Measurements from ENCODE around the gene APC2.

The APC2 gene

GRCh38 chr19:1446713-1447481 is 3.0 kb upstream of the APC2 start:
- DNase-seq (ENCODE audit: low read depth, low spot score), result no peak

- DNase-seq (ENCODE audit: low read depth, low spot score), result no peak
Measured at GRCh38 chr19:1447504-1447903, 2.4 kb upstream of the APC2 start.

- no peak for DNase-seq (ENCODE audit: low read depth, low spot score)
Measured at GRCh38 chr19:1447944-1448343, 2.0 kb upstream of the APC2 start.

DNA sequence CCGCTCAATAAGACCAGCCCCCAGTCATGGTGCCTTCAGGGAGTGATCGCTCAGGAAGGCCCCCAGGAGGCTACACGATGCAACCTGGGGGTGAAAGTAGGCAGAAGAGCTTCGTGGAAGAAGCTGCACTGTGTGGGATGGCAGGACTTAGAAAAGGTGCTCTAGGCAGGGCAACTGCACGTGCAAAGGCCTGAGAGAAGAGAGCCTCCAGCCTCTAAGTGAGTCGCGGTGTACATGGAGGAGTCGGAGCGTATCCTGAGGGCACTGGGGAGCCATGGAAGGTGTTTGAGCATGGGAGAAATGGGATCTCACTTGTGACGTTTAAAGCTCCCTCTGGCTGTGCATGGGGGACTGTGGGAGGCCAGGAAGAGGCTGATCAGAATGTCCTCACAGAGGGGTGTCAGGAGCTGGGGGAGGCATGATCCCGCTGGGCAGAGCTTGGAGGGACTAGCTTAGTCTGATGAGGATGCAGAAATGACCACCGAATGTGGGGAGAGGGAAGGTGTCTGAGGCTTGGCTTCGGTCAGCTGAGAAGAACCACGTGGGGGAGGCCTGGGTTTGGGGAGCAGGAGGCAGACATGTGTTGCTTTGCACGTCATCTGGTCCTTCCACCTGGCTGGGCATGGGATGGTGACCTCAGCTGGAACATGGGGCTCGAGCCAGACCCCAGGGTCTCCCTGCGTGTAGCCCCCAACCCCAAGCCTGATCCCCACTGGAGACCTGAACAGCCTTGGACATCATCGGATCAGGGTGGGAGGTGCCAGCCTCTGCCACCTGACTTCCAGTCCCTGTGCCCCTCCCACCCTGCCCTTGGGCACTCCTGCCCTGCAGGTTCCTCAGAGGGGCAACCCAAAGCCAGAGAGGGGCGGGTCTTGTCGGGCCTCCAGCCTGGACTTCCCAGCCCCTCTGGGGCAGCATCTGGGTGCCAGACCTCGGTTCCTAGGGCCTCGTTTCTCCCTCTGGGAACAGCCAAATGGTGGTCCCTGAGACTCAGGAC is 1.1 kb downstream of the APC2 start:
- no peak for DNase-seq (ENCODE audit: low read depth, low spot score)

- no peak for DNase-seq (ENCODE audit: low read depth, low spot score)
Measured at GRCh38 chr19:1451916-1452801, 2.2 kb downstream of the APC2 start.

DNA sequence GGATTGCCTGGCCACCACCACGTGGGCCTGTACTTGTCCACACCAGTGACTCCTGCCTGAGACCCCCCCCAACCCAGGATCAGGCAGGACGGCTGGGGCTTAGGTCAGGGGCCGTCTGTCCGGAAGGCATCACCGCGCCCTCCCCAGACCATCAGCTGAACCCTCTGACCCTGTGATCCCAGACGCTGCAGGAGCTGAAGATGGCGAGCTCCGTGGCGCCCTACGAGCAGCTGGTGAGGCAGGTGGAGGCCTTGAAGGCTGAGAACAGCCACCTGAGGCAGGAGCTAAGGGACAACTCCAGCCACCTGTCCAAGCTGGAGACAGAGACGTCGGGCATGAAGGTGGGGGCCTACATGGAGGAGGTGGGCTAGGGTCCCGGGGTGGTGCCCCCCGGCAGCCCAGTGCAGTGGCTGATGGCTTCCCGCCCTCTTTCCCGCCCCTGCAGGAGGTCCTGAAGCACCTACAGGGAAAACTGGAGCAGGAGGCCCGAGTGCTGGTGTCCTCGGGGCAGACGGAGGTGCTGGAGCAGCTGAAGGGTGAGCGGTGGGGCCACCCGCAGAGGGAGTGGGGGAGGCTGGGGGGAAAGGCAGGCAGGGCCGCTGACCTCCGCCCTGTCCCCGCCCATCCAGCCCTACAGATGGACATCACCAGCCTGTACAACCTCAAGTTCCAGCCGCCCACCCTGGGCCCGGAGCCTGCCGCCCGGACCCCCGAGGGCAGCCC is 3.0 kb downstream of the APC2 start:
- no peak for DNase-seq (ENCODE audit: low read depth, low spot score)

- DNase-seq (ENCODE audit: low read depth, low spot score), result no peak
Measured at GRCh38 chr19:1453525-1454364, 3.8 kb downstream of the APC2 start.

DNA sequence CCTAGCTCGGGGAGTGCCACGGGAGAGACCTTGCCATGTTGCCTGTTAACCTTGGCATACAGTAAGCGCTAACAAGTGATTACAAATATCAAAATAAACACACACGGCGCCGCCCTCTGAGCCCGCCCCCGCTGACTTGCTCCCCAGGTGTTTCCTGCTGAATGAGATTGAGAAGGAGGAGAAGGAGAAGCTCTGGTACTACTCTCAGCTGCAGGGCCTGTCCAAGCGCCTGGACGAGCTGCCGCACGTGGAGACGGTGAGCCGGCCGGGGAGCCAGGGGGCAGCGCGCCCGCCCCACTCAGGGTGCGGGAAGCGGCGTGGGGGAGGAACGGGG is 5.0 kb downstream of the APC2 start:
- DNase-seq (ENCODE audit: low read depth, low spot score), result no peak

DNA sequence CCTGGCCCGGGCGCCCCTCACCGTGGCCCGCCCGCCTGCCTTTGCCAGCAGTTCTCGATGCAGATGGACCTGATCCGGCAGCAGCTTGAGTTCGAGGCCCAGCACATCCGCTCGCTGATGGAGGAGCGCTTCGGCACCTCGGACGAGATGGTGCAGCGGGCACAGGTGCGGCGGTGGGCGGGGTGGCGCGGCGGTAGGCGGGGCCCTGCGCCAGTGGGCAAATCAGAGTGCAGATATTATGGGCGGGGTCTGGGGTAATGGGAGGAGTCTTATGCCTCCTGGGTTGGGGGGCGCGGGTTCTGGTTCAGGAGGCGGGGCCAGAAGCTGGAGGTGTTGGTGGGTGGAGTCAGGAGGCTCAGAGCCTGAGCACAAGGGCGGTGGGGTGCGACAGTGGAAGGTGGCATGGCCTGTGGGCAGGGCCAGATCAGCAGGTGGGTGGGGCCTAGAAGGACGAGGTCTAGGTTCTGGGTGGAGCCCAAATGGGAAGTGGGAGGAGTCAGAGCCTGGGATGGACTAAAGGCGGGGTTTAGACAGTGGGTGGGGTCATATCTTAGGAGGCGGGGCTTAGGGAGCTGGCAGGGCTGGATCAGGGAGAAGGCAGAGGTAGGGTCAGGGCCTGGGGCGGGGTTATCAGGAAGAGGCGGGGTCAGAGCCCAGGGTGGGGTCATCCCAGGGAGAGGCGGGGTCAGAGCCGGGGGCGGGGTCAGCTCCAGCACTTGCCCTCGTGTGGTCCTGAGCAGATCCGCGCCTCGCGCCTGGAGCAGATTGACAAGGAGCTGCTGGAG is 5.6 kb downstream of the APC2 start:
- no peak for DNase-seq (ENCODE audit: low read depth, low spot score)

- no peak for DNase-seq (ENCODE audit: low read depth, low spot score)
Measured at GRCh38 chr19:1456121-1456900, 6.4 kb downstream of the APC2 start.

DNA sequence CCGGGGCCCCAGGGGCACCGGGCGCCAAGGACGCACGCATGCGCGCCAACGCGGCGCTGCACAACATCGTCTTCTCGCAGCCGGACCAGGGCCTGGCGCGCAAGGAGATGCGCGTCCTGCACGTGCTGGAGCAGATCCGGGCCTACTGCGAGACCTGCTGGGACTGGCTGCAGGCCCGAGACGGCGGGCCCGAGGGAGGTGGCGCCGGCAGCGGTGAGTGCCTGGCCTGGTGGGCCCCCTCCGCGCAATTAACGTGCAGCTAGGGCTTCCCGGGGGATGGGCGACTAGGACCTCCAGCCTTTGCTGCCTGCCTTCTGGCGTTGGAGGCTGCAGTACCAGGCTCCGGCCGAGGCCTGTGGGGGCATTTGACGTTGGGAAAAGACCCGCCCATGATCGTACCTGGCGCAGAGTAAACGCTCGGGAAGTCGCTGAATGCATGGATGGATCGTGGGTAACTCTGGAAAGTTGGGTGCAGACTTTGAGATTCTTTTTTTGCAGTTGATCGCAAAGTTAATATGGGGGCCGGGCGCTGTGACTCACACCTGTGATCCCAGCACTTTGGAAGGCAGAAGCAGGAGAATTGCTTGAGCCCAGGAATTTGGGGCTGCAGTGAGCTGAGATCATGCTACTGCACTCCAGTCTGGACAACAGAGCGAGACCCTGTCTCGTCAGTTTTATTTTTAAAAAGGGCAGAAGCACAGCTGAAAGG is 7.3 kb downstream of the APC2 start:
- DNase-seq (ENCODE audit: low read depth, low spot score), result no peak

DNA sequence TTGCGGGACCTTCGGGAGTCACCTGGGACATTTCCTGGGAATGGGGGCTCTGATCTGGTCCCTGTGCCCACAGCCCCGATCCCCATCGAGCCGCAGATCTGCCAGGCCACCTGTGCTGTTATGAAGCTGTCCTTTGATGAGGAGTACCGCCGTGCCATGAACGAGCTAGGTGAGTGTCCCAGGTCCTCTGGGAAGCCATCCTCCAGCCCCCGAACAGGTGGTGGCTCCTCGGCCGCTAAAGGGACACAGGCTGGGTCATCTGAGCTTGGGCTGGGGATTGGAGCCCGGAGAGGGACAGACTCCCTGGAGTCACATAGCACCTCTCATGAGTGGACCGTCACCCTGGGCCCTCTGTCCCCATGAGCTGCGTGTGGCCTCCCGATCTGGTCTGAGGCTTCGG is 8.0 kb downstream of the APC2 start:
- no peak for DNase-seq (ENCODE audit: low read depth, low spot score)

- DNase-seq (ENCODE audit: low read depth, low spot score), result no peak
Measured at GRCh38 chr19:1459479-1459878, 9.6 kb downstream of the APC2 start.

- DNase-seq (ENCODE audit: low read depth, low spot score), result no peak
Measured at GRCh38 chr19:1460033-1460995, 10.4 kb downstream of the APC2 start.

GRCh38 chr19:1461862-1462261 is 11.9 kb downstream of the APC2 start:
- DNase-seq (ENCODE audit: low read depth, low spot score), result no peak

- DNase-seq (ENCODE audit: low read depth, low spot score), result no peak
Measured at GRCh38 chr19:1465191-1466016, 15.5 kb downstream of the APC2 start.

All from iPS DF 19.7 (cell line).